ENCODE measurements around the gene SPAG9.

Gene SPAG9

GRCh38 chr17:50928646-50929045 lies 192.0 kb downstream of the SPAG9 start (continued):
- no peak for TF ChIP-seq ZNF555 (tag by site-specific recombination; conservative IDR thresholded peaks at IDR 0.05)
- TF ChIP-seq INSM2 (tag by site-specific recombination; IDR thresholded peaks at IDR 0.05): no peak
- TF ChIP-seq, protein P1, sequence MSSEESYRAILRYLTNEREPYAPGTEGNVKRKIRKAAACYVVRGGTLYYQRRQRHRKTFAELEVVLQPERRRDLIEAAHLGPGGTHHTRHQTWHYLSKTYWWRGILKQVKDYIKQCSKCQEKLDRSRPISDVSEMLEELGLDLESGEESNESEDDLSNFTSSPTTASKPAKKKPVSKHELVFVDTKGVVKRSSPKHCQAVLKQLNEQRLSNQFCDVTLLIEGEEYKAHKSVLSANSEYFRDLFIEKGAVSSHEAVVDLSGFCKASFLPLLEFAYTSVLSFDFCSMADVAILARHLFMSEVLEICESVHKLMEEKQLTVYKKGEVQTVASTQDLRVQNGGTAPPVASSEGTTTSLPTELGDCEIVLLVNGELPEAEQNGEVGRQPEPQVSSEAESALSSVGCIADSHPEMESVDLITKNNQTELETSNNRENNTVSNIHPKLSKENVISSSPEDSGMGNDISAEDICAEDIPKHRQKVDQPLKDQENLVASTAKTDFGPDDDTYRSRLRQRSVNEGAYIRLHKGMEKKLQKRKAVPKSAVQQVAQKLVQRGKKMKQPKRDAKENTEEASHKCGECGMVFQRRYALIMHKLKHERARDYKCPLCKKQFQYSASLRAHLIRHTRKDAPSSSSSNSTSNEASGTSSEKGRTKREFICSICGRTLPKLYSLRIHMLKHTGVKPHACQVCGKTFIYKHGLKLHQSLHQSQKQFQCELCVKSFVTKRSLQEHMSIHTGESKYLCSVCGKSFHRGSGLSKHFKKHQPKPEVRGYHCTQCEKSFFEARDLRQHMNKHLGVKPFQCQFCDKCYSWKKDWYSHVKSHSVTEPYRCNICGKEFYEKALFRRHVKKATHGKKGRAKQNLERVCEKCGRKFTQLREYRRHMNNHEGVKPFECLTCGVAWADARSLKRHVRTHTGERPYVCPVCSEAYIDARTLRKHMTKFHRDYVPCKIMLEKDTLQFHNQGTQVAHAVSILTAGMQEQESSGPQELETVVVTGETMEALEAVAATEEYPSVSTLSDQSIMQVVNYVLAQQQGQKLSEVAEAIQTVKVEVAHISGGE (tag by site-specific recombination; conservative IDR thresholded peaks at IDR 0.05; ENCODE audit: low read depth): no peak

GRCh38 chr17:50927287-50927686 lies 193.4 kb downstream of the SPAG9 start:
- H3K4me3 ChIP-seq (ENCODE audit: low read depth, low read length): no peak overlapping the region
- H3K4me1 ChIP-seq (ENCODE audit: control insufficient read depth, insufficient read depth, low read length): peaks cover 6% of the 10 kb centered on the region
- H3K36me3 ChIP-seq (ENCODE audit: control insufficient read depth in 2 of 2, insufficient read depth in 1 of 2, low read length in 2 of 2): no peaks in the 10 kb centered on the region
- ChIA-PET CTCF (interaction anchor here (0.6 to 1.3 kb wide), 5 partner anchors 31 to 185 kb away, joined by 3 to 4 read pairs (median 3); no protein-coding TSS in a partner anchor), POLR2A (interaction anchor here (4.5 kb wide), 1 partner anchor 61 kb away, joined by 31 read pairs; the partner anchor contains the start of gene TOB1)
- H3K9me3 ChIP-seq (ENCODE audit: control insufficient read depth, insufficient read depth, low read depth, low read length): no peaks in the 10 kb centered on the region
- no peak overlapping the region for H3K27ac ChIP-seq (ENCODE audit: extremely low read depth, low read depth, low read length)
- TF ChIP-seq ZNF610 (tag by site-specific recombination; IDR thresholded peaks at IDR 0.05; ENCODE audit: borderline replicate concordance): no peak
- no peak for TF ChIP-seq MYNN (tag by site-specific recombination; IDR thresholded peaks at IDR 0.05; ENCODE audit: borderline replicate concordance)
- no peak for TF ChIP-seq ZNF416 (tag by site-specific recombination; IDR thresholded peaks at IDR 0.05)
- TF ChIP-seq ZNF426 (tag by site-specific recombination; IDR thresholded peaks at IDR 0.05): no peak
- no peak for TF ChIP-seq ZNF174 (tag by site-specific recombination; IDR thresholded peaks at IDR 0.05)
- no peak for TF ChIP-seq PRDM10 (tag by site-specific recombination; IDR thresholded peaks at IDR 0.05)
- TF ChIP-seq, protein P2, sequence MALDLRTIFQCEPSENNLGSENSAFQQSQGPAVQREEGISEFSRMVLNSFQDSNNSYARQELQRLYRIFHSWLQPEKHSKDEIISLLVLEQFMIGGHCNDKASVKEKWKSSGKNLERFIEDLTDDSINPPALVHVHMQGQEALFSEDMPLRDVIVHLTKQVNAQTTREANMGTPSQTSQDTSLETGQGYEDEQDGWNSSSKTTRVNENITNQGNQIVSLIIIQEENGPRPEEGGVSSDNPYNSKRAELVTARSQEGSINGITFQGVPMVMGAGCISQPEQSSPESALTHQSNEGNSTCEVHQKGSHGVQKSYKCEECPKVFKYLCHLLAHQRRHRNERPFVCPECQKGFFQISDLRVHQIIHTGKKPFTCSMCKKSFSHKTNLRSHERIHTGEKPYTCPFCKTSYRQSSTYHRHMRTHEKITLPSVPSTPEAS (tag by site-specific recombination; IDR thresholded peaks at IDR 0.05): no peak
- TF ChIP-seq ZIC2 (tag by site-specific recombination; IDR thresholded peaks at IDR 0.05): no peak
- TF ChIP-seq, protein P3, sequence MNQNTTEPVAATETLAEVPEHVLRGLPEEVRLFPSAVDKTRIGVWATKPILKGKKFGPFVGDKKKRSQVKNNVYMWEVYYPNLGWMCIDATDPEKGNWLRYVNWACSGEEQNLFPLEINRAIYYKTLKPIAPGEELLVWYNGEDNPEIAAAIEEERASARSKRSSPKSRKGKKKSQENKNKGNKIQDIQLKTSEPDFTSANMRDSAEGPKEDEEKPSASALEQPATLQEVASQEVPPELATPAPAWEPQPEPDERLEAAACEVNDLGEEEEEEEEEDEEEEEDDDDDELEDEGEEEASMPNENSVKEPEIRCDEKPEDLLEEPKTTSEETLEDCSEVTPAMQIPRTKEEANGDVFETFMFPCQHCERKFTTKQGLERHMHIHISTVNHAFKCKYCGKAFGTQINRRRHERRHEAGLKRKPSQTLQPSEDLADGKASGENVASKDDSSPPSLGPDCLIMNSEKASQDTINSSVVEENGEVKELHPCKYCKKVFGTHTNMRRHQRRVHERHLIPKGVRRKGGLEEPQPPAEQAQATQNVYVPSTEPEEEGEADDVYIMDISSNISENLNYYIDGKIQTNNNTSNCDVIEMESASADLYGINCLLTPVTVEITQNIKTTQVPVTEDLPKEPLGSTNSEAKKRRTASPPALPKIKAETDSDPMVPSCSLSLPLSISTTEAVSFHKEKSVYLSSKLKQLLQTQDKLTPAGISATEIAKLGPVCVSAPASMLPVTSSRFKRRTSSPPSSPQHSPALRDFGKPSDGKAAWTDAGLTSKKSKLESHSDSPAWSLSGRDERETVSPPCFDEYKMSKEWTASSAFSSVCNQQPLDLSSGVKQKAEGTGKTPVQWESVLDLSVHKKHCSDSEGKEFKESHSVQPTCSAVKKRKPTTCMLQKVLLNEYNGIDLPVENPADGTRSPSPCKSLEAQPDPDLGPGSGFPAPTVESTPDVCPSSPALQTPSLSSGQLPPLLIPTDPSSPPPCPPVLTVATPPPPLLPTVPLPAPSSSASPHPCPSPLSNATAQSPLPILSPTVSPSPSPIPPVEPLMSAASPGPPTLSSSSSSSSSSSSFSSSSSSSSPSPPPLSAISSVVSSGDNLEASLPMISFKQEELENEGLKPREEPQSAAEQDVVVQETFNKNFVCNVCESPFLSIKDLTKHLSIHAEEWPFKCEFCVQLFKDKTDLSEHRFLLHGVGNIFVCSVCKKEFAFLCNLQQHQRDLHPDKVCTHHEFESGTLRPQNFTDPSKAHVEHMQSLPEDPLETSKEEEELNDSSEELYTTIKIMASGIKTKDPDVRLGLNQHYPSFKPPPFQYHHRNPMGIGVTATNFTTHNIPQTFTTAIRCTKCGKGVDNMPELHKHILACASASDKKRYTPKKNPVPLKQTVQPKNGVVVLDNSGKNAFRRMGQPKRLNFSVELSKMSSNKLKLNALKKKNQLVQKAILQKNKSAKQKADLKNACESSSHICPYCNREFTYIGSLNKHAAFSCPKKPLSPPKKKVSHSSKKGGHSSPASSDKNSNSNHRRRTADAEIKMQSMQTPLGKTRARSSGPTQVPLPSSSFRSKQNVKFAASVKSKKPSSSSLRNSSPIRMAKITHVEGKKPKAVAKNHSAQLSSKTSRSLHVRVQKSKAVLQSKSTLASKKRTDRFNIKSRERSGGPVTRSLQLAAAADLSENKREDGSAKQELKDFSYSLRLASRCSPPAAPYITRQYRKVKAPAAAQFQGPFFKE (tag by site-specific recombination; IDR thresholded peaks at IDR 0.05; ENCODE audit: borderline replicate concordance): no peak
- TF ChIP-seq KLF10 (tag by site-specific recombination; IDR thresholded peaks at IDR 0.05): no peak
- TF ChIP-seq TRIM28 (IDR thresholded peaks at IDR 0.05; ENCODE audit: borderline replicate concordance, low read length): no peak
- TF ChIP-seq, protein P1 (tag by site-specific recombination; conservative IDR thresholded peaks at IDR 0.05; ENCODE audit: low read depth): no peak
